Adrenal gland (tissue), 12 donors: Measurements from ENCODE around the gene BANF2. TPM values are rescaled to one million over a fixed set of nuclear protein-coding genes. Genes with fewer than 3 reads are reported as not detected.

Experiments
- DNase-seq, 7 donors: peaks; one replicate each; pipeline ENCODE4 v3.0.0-alpha.2; 2019 to 2020
- H3K27ac ChIP-seq, 5 donors: fragments of 200-600 bp; sonication (generic) in 4 of 5; 1 replicate in 3 of 5; 2 replicates in 2 of 5; pipeline versions ENCODE4 v1.5.1 to v1.8.0; 2016 to 2020; ENCODE audit warnings: mild to moderate bottlenecking in 1 of 5
- H3K27me3 ChIP-seq: fragments of 200-600 bp; 2 replicates; pipeline ENCODE4 v1.8.0; 2021
- H3K36me3 ChIP-seq, 2 donors: fragments of 200-600 bp; replicated peaks in 1 of 2; 1 replicate in 1 of 2; 2 replicates in 1 of 2; pipeline versions ENCODE4 v1.5.1 to v1.8.0; 2018 to 2022
- H3K4me1 ChIP-seq, 2 donors: fragments of 200-600 bp; replicated peaks in 1 of 2; 1 replicate in 1 of 2; 2 replicates in 1 of 2; pipeline versions ENCODE4 v1.5.1 to v1.8.0; 2018 to 2021
- H3K4me3 ChIP-seq, 4 donors: fragments of 200-600 bp; sonication (generic) in 3 of 4; one replicate each; pipeline ENCODE4 v1.5.1; 2016 to 2018
- H3K9me3 ChIP-seq, 3 donors: fragments of 200-600 bp; sonication (generic) in 1 of 3; replicated peaks in 1 of 3; 1 replicate in 2 of 3; 2 replicates in 1 of 3; pipeline versions ENCODE4 v1.5.1 to v1.8.0; 2016 to 2021
- CTCF ChIP-seq, 6 experiments: fragments of 450-650 bp in 4 of 6; fragments of 200-600 bp in 2 of 6; sonication (generic) in 1 of 6; IDR thresholded peaks; 1 replicate in 5 of 6; 2 replicates in 1 of 6; pipeline versions ENCODE4 v1.5.1 to v1.8.0; 2016 to 2021; ENCODE audit warnings: antibody characterized with exemption in 6 of 6, mild to moderate bottlenecking in 2 of 6, moderate library complexity in 1 of 6
- POLR2A ChIP-seq, 2 donors: fragments of 450-650 bp; IDR thresholded peaks; one replicate each; pipeline ENCODE4 v1.6.1; 2017; ENCODE audit warnings: antibody characterized with exemption in 2 of 2, mild to moderate bottlenecking in 2 of 2, moderate library complexity in 1 of 2
- WGBS, 4 donors: extraction: QIAGEN DNeasy Blood & Tissue Kit in 2 of 4; methylation state at CpG; one replicate each; pipeline versions ENCODE4 v1.1.5 to v1.1.7; 2013 to 2017; 5-methylcytosine and 5-hydroxymethylcytosine counted together
- intact Hi-C, 2 donors: fragments of 100-400 bp; cut with DNase I; formaldehyde crosslinking; loops; one replicate each; pipeline versions ENCODE4 v1.14.1 to v1.15.0; 2022 to 2023
- polyA plus RNA-seq, 3 donors: library from polyadenylated mRNA; stranded (reverse); fragments of 200-250 nt in 2 of 3; fragments of 350-450 nt in 1 of 3; fragmentation: Illumina TruSeq in 1 of 3; extraction: RNeasy Lipid Tissue Mini Kit (QIAGEN cat#74804) in 1 of 3; gene quantifications; one replicate each; pipeline ENCODE4 v1.2.3, GENCODE V29; 2013 to 2014
- total RNA-seq, 9 donors: library from RNA; depleted of rRNA in 4 of 9; stranded (reverse); fragments of >200 nt in 4 of 9; fragments of 120-200 nt in 1 of 9; fragmentation: NEBNext Ultra II Directional in 1 of 9; extraction: Animal tissue kit (Norgen Biotek cat#: 25700) in 1 of 9; gene quantifications; one replicate each; pipeline versions ENCODE4 v1.1.0 to v1.2.4, GENCODE V29; 2013 to 2023
- donor health status: healthy with polysubstance abuse.
- donor health status: Bipolar disorder and iron deficiency.
- donor health status: DM: yes; HTN: yes; CAD: no.
- donor health status: DM: no; HTN: no; CAD: no.
- donor health status: DM: no; HTN: no; CAD: no.
- donor health status: DM: yes; HTN: yes; CAD: no.

BANF2 gene
- total and polyA plus RNA-seq, 12 donors: not detected

- Histone ChIP-seq H3K4me1 (no peaks in the 10 kb centered on the region), H3K4me3 (no peak overlapping the region), H3K27me3 (no peaks in the 10 kb centered on the region), H3K27ac (no peak overlapping the region), H3K36me3 (no peaks in the 10 kb centered on the region), H3K9me3 (no peaks in the 10 kb centered on the region)
- DNase-seq: no peak
- 72 to 85% (median 77%) methylated on average over 3 of the region's 3 CpGs for WGBS, 4 donors
- TF ChIP-seq CTCF (IDR thresholded peaks at IDR 0.05) (no peak), POLR2A (IDR thresholded peaks at IDR 0.05) (no peak)
- intact Hi-C loops: no loop called here
Measured at GRCh38 chr20:17761604-17762003, 61.8 kb downstream of the BANF2 start.

GRCh38 chr20:17762243-17762872 lies 62.6 kb downstream of the BANF2 start:
- no peak for DNase-seq
- Histone ChIP-seq H3K9me3 (no peaks in the 10 kb centered on the region), H3K27ac (no peak overlapping the region), H3K4me1 (no peaks in the 10 kb centered on the region), H3K36me3 (no peaks in the 10 kb centered on the region), H3K4me3 (no peak overlapping the region), H3K27me3 (no peaks in the 10 kb centered on the region)
- TF ChIP-seq POLR2A (IDR thresholded peaks at IDR 0.05): no peak
- no peak for TF ChIP-seq CTCF (IDR thresholded peaks at IDR 0.05)
- 76 to 90% (median 86%) methylated on average over 4 to 7 of the region's 7 CpGs for WGBS, 4 donors
- intact Hi-C loops: no loop called here

DNA sequence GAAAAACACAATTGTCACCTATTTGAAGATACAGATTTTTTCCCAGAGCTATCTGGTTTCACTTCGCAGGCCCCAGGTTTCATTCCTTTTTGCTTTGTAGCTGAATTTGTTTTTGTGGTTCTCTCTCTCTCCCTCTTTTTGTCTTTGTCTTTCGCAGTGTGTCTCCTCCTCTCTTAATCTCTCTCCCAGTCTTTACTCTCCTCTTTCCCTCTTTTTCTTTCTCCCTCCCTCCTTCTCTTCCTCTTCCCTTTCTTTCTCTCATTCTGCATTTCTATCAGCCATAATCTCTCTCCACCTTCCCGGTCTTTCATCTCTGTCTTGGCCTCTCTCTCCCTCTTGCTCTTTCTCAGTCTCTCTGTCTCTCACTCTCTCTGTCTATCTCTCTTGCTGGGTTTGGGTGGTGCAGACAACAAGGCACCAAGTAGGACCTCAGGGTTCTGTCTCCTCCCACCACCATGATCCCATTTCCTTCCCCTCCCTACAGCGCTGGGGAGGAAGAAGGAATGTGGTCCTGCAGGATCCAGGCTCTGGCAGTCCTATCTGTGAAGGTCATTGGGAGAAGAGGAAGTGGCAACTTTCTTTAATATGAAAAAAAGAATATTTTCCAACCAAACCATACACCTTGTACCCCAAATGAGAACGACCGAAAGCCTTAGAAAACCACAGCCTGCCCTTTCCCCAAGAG lies 63.2 kb downstream of the BANF2 start:
- no peaks in the 10 kb centered on the region for H3K36me3 ChIP-seq
- DNase-seq: no peak
- no peak overlapping the region for H3K27ac ChIP-seq
- no peak overlapping the region for H3K4me3 ChIP-seq
- TF ChIP-seq POLR2A (IDR thresholded peaks at IDR 0.05) (no peak), CTCF (IDR thresholded peaks at IDR 0.05) (no peak)
- no peaks in the 10 kb centered on the region for H3K4me1 ChIP-seq
- intact Hi-C loops: no loop called here
- WGBS, 4 donors: 77 to 85% (median 81%) methylated on average over 6 of the region's 6 CpGs
- H3K9me3 ChIP-seq: no peaks in the 10 kb centered on the region
- no peaks in the 10 kb centered on the region for H3K27me3 ChIP-seq

- intact Hi-C loops: no loop called here
- no peaks in the 10 kb centered on the region for H3K36me3 ChIP-seq
- no peak for DNase-seq
- no peaks in the 10 kb centered on the region for H3K9me3 ChIP-seq
- H3K4me3 ChIP-seq: no peak overlapping the region
- no peaks in the 10 kb centered on the region for H3K27me3 ChIP-seq
- no peak overlapping the region for H3K27ac ChIP-seq
- TF ChIP-seq CTCF (IDR thresholded peaks at IDR 0.05): no peak
- WGBS, 4 donors: 77 to 92% (median 90%) methylated on average over 1 to 4 of the region's 4 CpGs; no CpG with 5 or more reads in 1 of the 4 donors
- H3K4me1 ChIP-seq: no peaks in the 10 kb centered on the region
Measured at GRCh38 chr20:17765017-17765416, 65.3 kb downstream of the BANF2 start.
